Spleen (tissue), 7 donors: Measurements from ENCODE around the gene LIN28A.

Experiments
- CTCF ChIP-seq, 11 experiments: fragments of 200-600 bp in 7 of 11; fragments of 450-650 bp in 4 of 11; sonication (generic) in 4 of 11; IDR thresholded peaks in 8 of 11; conservative IDR thresholded peaks in 3 of 11; 1 replicate in 7 of 11; 2 replicates in 4 of 11; pipeline versions ENCODE4 v1.4.0 to v1.8.0; 2016 to 2021; ENCODE audit warnings: antibody characterized with exemption in 11 of 11, inconsistent platforms in 4 of 11, mild to moderate bottlenecking in 1 of 11
- POLR2A ChIP-seq, 3 donors: fragments of 450-650 bp; IDR thresholded peaks; one replicate each; pipeline ENCODE4 v1.5.1; 2017; ENCODE audit warnings: antibody characterized with exemption in 3 of 3, mild to moderate bottlenecking in 1 of 3
- POLR2AphosphoS5 ChIP-seq, 3 donors: sonication (generic); formaldehyde crosslinking; IDR thresholded peaks; one replicate each; pipeline ENCODE4 v1.5.1; 2017; ENCODE audit warnings: antibody characterized with exemption in 3 of 3
- donor health status: DM: no; HTN: no; CAD: no; lungs with moderate emphysema.
- donor health status: DM: no; HTN: no; CAD: no.
- donor health status: DM: no; HTN: no; CAD: no.

- TF ChIP-seq CTCF (IDR thresholded peaks at IDR 0.05 in 8 of 11, conservative IDR thresholded peaks at IDR 0.05 in 3 of 11) (no peak), POLR2A (IDR thresholded peaks at IDR 0.05) (no peak), POLR2AphosphoS5 (IDR thresholded peaks at IDR 0.05) (no peak)
These were observed 19.1 kb downstream of the LIN28A start for GRCh38 chr1:26429721-26430120.
